Activated CD8-positive, alpha-beta T cell treated with anti-CD3 and anti-CD28 coated beads for 36 hours (primary cell): ENCODE data around the gene EGR4. TPM values are rescaled to one million over a fixed set of nuclear protein-coding genes. Genes with fewer than 3 reads are reported as not detected.

Experiments used
- ATAC-seq: fragments of 200-7000 bp; cut with Tn5 transposase; one replicate; pipeline ENCODE4 v1.10.0; 2021; ENCODE audit warnings: mild to moderate bottlenecking, moderate library complexity
- CTCF ChIA-PET: fragments of 350-600 bp; sonication (Branson Sonifier 250); formaldehyde crosslinking; loops from one replicate; lab custom pipeline; 2021; ENCODE audit warnings: antibody characterized with exemption; lab: Charles Lee
- POLR2A ChIA-PET: fragments of 350-600 bp; sonication (Branson Sonifier 250); formaldehyde crosslinking; loops from one replicate; lab custom pipeline; 2021; ENCODE audit warnings: antibody characterized with exemption; lab: Charles Lee
- DNase-seq: peaks from one replicate; pipeline ENCODE4 v3.0.0-alpha.2; 2020
- H3K27ac Mint-ChIP-seq: one replicate; pipeline ENCODE4 v1.8.0; 2021; ENCODE audit warnings: mild to moderate bottlenecking, mixed read lengths
- H3K27me3 Mint-ChIP-seq: one replicate; pipeline ENCODE4 v1.8.0; 2021; ENCODE audit warnings: mixed read lengths
- H3K36me3 Mint-ChIP-seq: one replicate; pipeline ENCODE4 v1.8.0; 2021; ENCODE audit warnings: low read depth, mixed read lengths
- H3K4me1 Mint-ChIP-seq: one replicate; pipeline ENCODE4 v1.8.0; 2021; ENCODE audit warnings: low read depth, mixed read lengths
- H3K4me3 Mint-ChIP-seq: one replicate; pipeline ENCODE4 v1.8.0; 2021; ENCODE audit warnings: mild to moderate bottlenecking, moderate library complexity, mixed read lengths
- H3K9me3 Mint-ChIP-seq: one replicate; pipeline ENCODE4 v1.8.0; 2021; ENCODE audit warnings: mixed read lengths
- intact Hi-C: fragments of 100-400 bp; cut with micrococcal nuclease; formaldehyde crosslinking; loops from one replicate; pipeline ENCODE4 v1.10.0; 2022
- total RNA-seq, 2 experiments: library from RNA; stranded (reverse); gene quantifications; one replicate each; pipeline ENCODE4 v1.2.3, GENCODE V29; 2021
- TF ChIP-seq, protein P1 (sequence below): fragments of 200-600 bp; IDR thresholded peaks from one replicate; pipeline ENCODE4 v1.8.0; 2022; ENCODE audit warnings: antibody characterized with exemption, mild to moderate bottlenecking

EGR4 gene
- total RNA-seq, 2 experiments from 2014 or later = 0.11 to 0.29 TPM

GRCh38 chr2:73257425-73258125 is 35.8 kb downstream of the EGR4 start:
- Mint-ChIP-seq H3K4me3 (no peak overlapping the region), H3K4me1 (peaks cover 3% of the 10 kb centered on the region), H3K27me3 (no peaks in the 10 kb centered on the region), H3K27ac (peak overlapping the region; percentile 15), H3K9me3 (no peaks in the 10 kb centered on the region), H3K36me3 (peaks cover 25% of the 10 kb centered on the region)
- ATAC-seq (no peak), DNase-seq (peak; percentile 26)
- intact Hi-C loops = no loop called here
- TF ChIP-seq, protein P1, sequence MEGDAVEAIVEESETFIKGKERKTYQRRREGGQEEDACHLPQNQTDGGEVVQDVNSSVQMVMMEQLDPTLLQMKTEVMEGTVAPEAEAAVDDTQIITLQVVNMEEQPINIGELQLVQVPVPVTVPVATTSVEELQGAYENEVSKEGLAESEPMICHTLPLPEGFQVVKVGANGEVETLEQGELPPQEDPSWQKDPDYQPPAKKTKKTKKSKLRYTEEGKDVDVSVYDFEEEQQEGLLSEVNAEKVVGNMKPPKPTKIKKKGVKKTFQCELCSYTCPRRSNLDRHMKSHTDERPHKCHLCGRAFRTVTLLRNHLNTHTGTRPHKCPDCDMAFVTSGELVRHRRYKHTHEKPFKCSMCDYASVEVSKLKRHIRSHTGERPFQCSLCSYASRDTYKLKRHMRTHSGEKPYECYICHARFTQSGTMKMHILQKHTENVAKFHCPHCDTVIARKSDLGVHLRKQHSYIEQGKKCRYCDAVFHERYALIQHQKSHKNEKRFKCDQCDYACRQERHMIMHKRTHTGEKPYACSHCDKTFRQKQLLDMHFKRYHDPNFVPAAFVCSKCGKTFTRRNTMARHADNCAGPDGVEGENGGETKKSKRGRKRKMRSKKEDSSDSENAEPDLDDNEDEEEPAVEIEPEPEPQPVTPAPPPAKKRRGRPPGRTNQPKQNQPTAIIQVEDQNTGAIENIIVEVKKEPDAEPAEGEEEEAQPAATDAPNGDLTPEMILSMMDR = no peak
- CTCF ChIA-PET = interaction anchor here (0.7 to 1.7 kb wide), 3 partner anchors 10 to 33 kb away, joined by 3 to 4 read pairs (median 3); no protein-coding TSS in a partner anchor
- POLR2A ChIA-PET = interaction anchor here (0.6 to 1.7 kb wide), 10 partner anchors 10 to 145 kb away, joined by 3 to 9 read pairs (median 4); partner anchors contain the start of genes EGR4 and RAB11FIP5

DNA sequence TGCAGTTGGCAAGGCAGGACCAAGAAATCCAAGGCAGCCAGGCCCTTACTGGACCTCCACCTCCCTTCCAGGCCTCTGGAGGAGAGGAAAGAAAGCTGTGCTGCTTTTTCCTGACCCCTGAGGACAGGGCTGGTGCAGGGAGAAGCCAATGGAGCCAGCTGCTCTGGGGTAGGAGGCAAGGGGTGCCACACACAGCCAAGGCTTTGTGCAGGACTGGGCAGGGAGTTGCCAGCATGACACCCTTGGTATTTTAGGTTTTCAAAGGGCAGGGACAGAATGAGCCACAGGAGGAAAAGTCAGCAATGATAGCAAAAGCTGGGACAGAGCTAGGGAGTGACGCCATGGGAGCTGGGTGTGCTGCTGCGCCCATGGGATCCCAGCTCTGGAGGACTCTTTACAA is 36.3 kb downstream of the EGR4 start:
- DNase-seq (no peak), ATAC-seq (no peak)
- ChIA-PET POLR2A (interaction anchor here (0.7 to 1.7 kb wide), 9 partner anchors 9 to 37 kb away, joined by 3 to 9 read pairs (median 4); partner anchors contain the start of gene EGR4), CTCF (interaction anchor here (1.2 kb wide), 1 partner anchor 11 kb away, joined by 3 read pairs; no protein-coding TSS in a partner anchor)
- Mint-ChIP-seq H3K4me1 (peaks cover 3% of the 10 kb centered on the region), H3K4me3 (no peak overlapping the region), H3K36me3 (peaks cover 24% of the 10 kb centered on the region), H3K27ac (peak overlapping the region; percentile 15), H3K27me3 (no peaks in the 10 kb centered on the region), H3K9me3 (no peaks in the 10 kb centered on the region)
- TF ChIP-seq, protein P1 = no peak
- intact Hi-C loops = no loop called here

DNA sequence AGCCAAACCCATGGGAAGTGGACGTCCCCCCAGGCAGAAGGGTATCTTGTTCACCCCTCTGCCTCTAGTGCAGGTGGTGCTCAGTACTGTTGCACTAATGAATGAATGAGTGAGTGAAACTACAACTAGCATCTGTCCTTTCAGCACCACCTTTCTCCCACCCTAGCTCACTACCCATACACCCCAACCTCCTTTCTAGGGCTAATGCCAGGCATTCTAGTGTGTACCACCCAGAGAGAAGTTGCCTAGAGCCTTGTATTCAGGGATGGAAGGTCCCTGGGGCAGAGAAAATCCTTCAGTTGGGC is 36.8 kb downstream of the EGR4 start:
- no peak overlapping the region for H3K4me3 Mint-ChIP-seq
- DNase-seq (no peak), ATAC-seq (no peak)
- H3K27ac Mint-ChIP-seq = peak overlapping the region; percentile 15
- ChIA-PET CTCF (interaction anchor here (1.2 kb wide), 1 partner anchor 11 kb away, joined by 3 read pairs; no protein-coding TSS in a partner anchor), POLR2A (interaction anchor here (0.8 to 7.9 kb wide), 7 partner anchors 9 to 37 kb away, joined by 3 to 97 read pairs (median 4); partner anchors contain the start of genes CCT7, EGR4 and PRADC1)
- peaks cover 23% of the 10 kb centered on the region for H3K36me3 Mint-ChIP-seq
- peaks cover 3% of the 10 kb centered on the region for H3K4me1 Mint-ChIP-seq
- TF ChIP-seq, protein P1 = no peak
- H3K9me3 Mint-ChIP-seq = no peaks in the 10 kb centered on the region
- intact Hi-C loops = no loop called here
- H3K27me3 Mint-ChIP-seq = no peaks in the 10 kb centered on the region

GRCh38 chr2:73255907-73256617 is 37.3 kb downstream of the EGR4 start:
- ChIA-PET POLR2A (interaction anchor here (1.0 to 7.9 kb wide), 5 partner anchors 8 to 26 kb away, joined by 3 to 97 read pairs (median 4); partner anchors contain the start of genes CCT7 and PRADC1), CTCF (no interaction called here)
- Mint-ChIP-seq H3K27ac (no peak overlapping the region), H3K4me1 (peaks cover 3% of the 10 kb centered on the region), H3K4me3 (no peak overlapping the region), H3K27me3 (no peaks in the 10 kb centered on the region), H3K9me3 (no peaks in the 10 kb centered on the region), H3K36me3 (peaks cover 22% of the 10 kb centered on the region)
- no peak for DNase-seq
- TF ChIP-seq, protein P1 = no peak
- no peak for ATAC-seq
- intact Hi-C loops = no loop called here
